Large intestine (tissue), 3 donors: ENCODE data around the gene FOXL2NB. TPM values are rescaled to one million over a fixed set of nuclear protein-coding genes. Genes with fewer than 3 reads are reported as not detected.

Experiments
- DNase-seq, 2 donors: peaks; one replicate each; pipeline versions ENCODE4 v3.0.0 to v3.0.0-alpha.2; 2013
- H3K27ac ChIP-seq: one replicate; pipeline ENCODE4 v1.5.1; 2013; ENCODE audit warnings: low read length
- H3K27me3 ChIP-seq: 2 replicates; pipeline ENCODE4 v1.6.1; 2013; ENCODE audit warnings: low read length; ENCODE audit not compliant: control insufficient read depth, insufficient read depth
- H3K36me3 ChIP-seq: 2 replicates; pipeline ENCODE4 v1.6.1; 2013; ENCODE audit warnings: low read length; ENCODE audit not compliant: control insufficient read depth, insufficient read depth
- H3K4me1 ChIP-seq: one replicate; pipeline ENCODE4 v1.6.1; 2013; ENCODE audit warnings: low read length; ENCODE audit not compliant: control insufficient read depth, insufficient read depth
- H3K4me3 ChIP-seq: one replicate; pipeline ENCODE4 v1.5.1; 2013; ENCODE audit warnings: low read length
- H3K9me3 ChIP-seq: one replicate; pipeline ENCODE4 v1.6.1; 2013; ENCODE audit warnings: mild to moderate bottlenecking, low read depth, low read length, moderate library complexity; ENCODE audit not compliant: control insufficient read depth
- WGBS: methylation state at CpG from one replicate; pipeline ENCODE4 v1.1.5; 2013; ENCODE audit warnings: low lambda C conversion rate; ENCODE audit not compliant: insufficient coverage; 5-methylcytosine and 5-hydroxymethylcytosine counted together
- polyA plus RNA-seq: library from polyadenylated mRNA; unstranded; fragments of 120-200 nt; gene quantifications from one replicate; pipeline ENCODE4 v1.2.1, GENCODE V29; 2013

Gene FOXL2NB
- polyA plus RNA-seq, 1 donor, result not detected

DNA sequence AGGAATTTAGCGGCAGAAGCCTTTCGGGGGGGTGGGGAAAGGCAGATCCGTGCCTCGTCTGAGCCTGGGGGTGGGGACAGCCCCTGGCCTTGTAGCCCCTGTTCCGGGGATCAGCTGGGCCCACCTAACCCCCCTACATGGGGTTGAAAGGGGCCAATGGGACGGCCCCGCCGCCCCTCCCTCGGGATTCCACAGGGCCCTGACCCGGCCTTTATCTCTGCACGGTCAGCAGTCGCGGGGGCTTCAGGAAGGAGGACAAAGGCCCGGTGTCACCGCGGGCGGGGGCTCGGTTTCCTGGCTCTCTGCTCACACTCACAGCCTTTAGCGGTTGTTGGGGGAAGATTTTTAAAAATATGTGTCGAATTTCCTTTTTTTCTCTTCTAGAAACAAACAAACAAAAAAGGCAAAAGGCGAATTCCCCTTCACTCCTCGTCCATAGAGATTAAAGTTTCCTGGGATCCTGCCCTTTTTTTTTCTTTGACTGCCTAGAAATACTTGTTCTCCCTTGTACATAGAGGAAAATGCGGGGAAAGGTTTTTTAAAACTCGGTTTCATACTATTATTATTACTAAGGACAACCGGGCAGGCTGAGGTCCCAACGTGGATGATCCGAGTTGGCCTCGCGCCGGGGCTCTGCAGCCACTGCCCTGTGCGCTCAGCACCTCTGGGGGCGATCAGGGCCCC lies 8.0 kb upstream of the FOXL2NB start:
- Histone ChIP-seq H3K27ac (no peak overlapping the region), H3K36me3 (no peaks in the 10 kb centered on the region), H3K9me3 (peaks cover 26% of the 10 kb centered on the region), H3K27me3 (peaks cover 100% of the 10 kb centered on the region), H3K4me1 (peaks cover 14% of the 10 kb centered on the region), H3K4me3 (no peak overlapping the region)
- no peak for DNase-seq
- WGBS, result no CpG with 5 or more reads among the region's 32 CpGs

GRCh38 chr3:138939561-138940241 lies 7.3 kb upstream of the FOXL2NB start:
- DNase-seq, result no peak
- Histone ChIP-seq H3K4me1 (peaks cover 16% of the 10 kb centered on the region), H3K27me3 (peaks cover 100% of the 10 kb centered on the region), H3K36me3 (no peaks in the 10 kb centered on the region), H3K27ac (no peak overlapping the region), H3K9me3 (peaks cover 27% of the 10 kb centered on the region), H3K4me3 (no peak overlapping the region)
- 0% methylated on average over 2 of the region's 52 CpGs for WGBS

DNA sequence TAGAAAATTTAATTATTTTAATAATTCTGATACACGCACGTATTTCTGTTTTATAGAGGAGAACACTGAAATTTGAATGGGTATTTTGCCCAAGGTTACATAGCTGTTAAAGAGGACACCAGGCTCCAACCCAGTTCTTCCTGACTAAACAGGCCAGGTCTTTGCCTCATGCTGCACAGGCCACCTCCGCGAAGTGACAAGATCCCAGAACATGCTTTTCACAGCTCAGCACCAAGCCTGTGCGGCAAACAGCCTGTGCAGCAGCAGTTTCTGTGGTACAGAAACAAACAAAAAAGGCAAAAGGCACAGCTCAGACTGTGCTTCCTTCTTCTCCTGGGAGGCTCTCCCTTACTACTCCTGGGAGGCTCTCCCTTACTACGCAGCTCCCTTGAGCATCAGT lies 6.6 kb upstream of the FOXL2NB start:
- Histone ChIP-seq H3K27me3 (peaks cover 100% of the 10 kb centered on the region), H3K4me3 (no peak overlapping the region), H3K36me3 (no peaks in the 10 kb centered on the region), H3K4me1 (peaks cover 22% of the 10 kb centered on the region), H3K27ac (no peak overlapping the region), H3K9me3 (peaks cover 31% of the 10 kb centered on the region)
- no CpG with 5 or more reads among the region's 6 CpGs for WGBS
- no peak for DNase-seq

GRCh38 chr3:138941259-138941885 lies 5.6 kb upstream of the FOXL2NB start:
- no CpG with 5 or more reads among the region's 7 CpGs for whole genome bisulfite sequencing
- H3K4me3 ChIP-seq, result no peak overlapping the region
- peaks cover 98% of the 10 kb centered on the region for H3K27me3 ChIP-seq
- H3K4me1 ChIP-seq, result peaks cover 14% of the 10 kb centered on the region
- H3K27ac ChIP-seq, result no peak overlapping the region
- H3K9me3 ChIP-seq, result peaks cover 27% of the 10 kb centered on the region
- H3K36me3 ChIP-seq, result no peaks in the 10 kb centered on the region
- peak in 1 of 2 donors; percentile 34 for DNase-seq

DNA sequence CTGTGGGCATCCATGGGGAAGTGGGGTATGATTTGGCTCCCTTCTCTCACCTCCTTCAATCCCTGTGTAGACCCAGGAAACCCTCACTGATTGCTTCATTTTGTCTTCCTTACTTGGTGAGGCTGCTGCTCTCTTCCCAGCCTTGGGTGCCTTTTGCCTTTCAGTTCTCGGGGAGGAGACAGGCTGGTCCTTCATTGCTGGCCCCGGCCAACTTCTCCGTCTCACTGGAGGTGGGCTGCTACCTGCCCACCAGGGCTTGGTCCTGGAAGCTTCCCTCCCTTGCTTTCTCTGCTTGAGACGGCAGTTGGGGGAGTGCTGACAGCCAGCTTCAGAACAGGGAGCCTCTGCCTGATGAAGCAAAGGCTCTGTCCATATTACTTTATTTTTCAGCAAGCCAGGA lies 4.7 kb upstream of the FOXL2NB start:
- Histone ChIP-seq H3K4me1 (peaks cover 11% of the 10 kb centered on the region), H3K27me3 (peaks cover 98% of the 10 kb centered on the region), H3K9me3 (peaks cover 31% of the 10 kb centered on the region), H3K36me3 (no peaks in the 10 kb centered on the region), H3K27ac (no peak overlapping the region), H3K4me3 (no peak overlapping the region)
- no CpG with 5 or more reads among the region's 4 CpGs for WGBS
- DNase-seq, result no peak

GRCh38 chr3:138942861-138943623 lies 4.0 kb upstream of the FOXL2NB start:
- WGBS, result no CpG with 5 or more reads among the region's 25 CpGs
- DNase-seq, result no peak
- peaks cover 31% of the 10 kb centered on the region for H3K9me3 ChIP-seq
- no peak overlapping the region for H3K4me3 ChIP-seq
- H3K36me3 ChIP-seq, result no peaks in the 10 kb centered on the region
- peaks cover 98% of the 10 kb centered on the region for H3K27me3 ChIP-seq
- H3K27ac ChIP-seq, result no peak overlapping the region
- H3K4me1 ChIP-seq, result peaks cover 11% of the 10 kb centered on the region

- H3K36me3 ChIP-seq, result no peaks in the 10 kb centered on the region
- H3K27me3 ChIP-seq, result peaks cover 98% of the 10 kb centered on the region
- DNase-seq, result peak in 1 of 2 donors; percentile 36
- no peak overlapping the region for H3K4me3 ChIP-seq
- H3K27ac ChIP-seq, result no peak overlapping the region
- peaks cover 27% of the 10 kb centered on the region for H3K9me3 ChIP-seq
- peaks cover 11% of the 10 kb centered on the region for H3K4me1 ChIP-seq
- WGBS, result 2% methylated on average over 6 of the region's 30 CpGs
These were observed 3.0 kb upstream of the FOXL2NB start for GRCh38 chr3:138943724-138944653.

DNA sequence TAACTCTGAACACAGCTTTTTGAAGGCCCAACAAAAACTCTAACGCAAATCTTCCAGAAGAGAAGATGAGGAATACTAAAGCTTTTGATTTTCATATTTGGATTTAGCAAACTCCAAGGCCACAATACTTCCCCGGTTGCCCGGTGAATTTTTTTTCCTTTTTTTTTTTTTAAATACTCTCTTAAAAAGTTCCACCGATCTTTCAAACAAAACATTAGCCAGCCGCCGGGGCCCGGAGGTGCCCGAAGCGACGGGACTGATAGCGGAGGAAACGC lies 2.4 kb upstream of the FOXL2NB start:
- Histone ChIP-seq H3K4me3 (no peak overlapping the region), H3K36me3 (no peaks in the 10 kb centered on the region), H3K27me3 (peaks cover 98% of the 10 kb centered on the region), H3K4me1 (peaks cover 11% of the 10 kb centered on the region), H3K27ac (no peak overlapping the region), H3K9me3 (peaks cover 25% of the 10 kb centered on the region)
- DNase-seq, result no peak
- WGBS, result 0% methylated on average over 2 of the region's 12 CpGs

DNA sequence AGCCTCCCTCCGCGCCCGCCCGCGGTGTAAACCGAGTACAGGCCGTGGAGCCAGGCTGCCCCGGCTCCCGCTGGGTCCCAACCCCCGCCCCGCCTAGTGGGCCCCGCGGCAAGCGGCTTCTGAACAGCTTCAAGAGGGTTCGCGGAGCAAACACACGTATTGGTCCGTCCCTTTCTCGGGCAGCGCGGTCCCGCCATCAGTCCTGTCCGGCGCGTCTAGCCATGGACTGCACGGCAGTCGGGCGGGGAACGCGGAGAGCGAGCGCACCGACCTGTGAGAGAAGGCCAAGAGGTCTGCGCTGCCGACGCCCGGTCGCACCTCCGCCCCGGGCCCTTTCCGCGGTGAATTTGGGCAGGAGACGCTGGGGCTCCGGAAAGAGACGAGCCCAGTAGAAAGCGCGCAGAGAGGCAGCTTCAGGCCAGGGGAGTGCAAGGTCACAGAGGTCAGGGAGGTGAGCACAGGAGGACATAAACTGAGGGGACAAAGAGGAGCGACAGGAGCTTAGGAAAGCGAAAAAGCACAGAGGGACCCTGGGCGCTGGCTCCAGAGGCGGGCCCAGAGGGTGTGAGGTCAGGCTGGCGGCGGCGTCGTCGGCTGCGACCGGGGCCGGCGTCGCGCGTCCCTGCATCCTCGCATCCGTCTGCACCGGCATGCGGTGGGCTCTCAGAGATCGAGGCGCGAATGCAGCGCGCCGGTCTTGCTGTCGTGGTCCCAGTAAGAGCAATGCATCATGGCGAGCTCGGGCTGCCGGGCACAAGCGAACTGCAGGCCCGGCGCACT lies 1.9 kb upstream of the FOXL2NB start:
- Histone ChIP-seq H3K27ac (no peak overlapping the region), H3K4me1 (peaks cover 11% of the 10 kb centered on the region), H3K4me3 (no peak overlapping the region), H3K36me3 (no peaks in the 10 kb centered on the region), H3K9me3 (peaks cover 22% of the 10 kb centered on the region), H3K27me3 (peaks cover 98% of the 10 kb centered on the region)
- peak in 1 of 2 donors; percentile 37 for DNase-seq
- no CpG with 5 or more reads among the region's 80 CpGs for WGBS
